HG03060 (cell line): Measurements from ENCODE around the gene CD247.

Experiments used
- ATAC-seq: cut with Tn5 transposase; IDR thresholded peaks from one replicate; pipeline ENCODE4 v1.9.1; 2021; ENCODE audit warnings: low read depth, moderate number of reproducible peaks; ENCODE audit not compliant: unreplicated experiment

The CD247 gene

GRCh38 chr1:167542109-167543032 lies 24.0 kb upstream of the CD247 start:
- no peak for ATAC-seq

GRCh38 chr1:167541610-167542009 lies 23.3 kb upstream of the CD247 start:
- no peak for ATAC-seq

- ATAC-seq = no peak
Observed at GRCh38 chr1:167541003-167541402, 22.7 kb upstream of the CD247 start.

GRCh38 chr1:167538657-167539056 lies 20.3 kb upstream of the CD247 start:
- ATAC-seq = no peak

GRCh38 chr1:167533851-167534300 lies 15.5 kb upstream of the CD247 start:
- no peak for ATAC-seq

GRCh38 chr1:167532964-167533824 lies 14.9 kb upstream of the CD247 start:
- no peak for ATAC-seq

- no peak for ATAC-seq
Observed at GRCh38 chr1:167532375-167532774, 14.0 kb upstream of the CD247 start.

- ATAC-seq = no peak
Observed at GRCh38 chr1:167529829-167530474, 11.6 kb upstream of the CD247 start.

GRCh38 chr1:167528057-167528728 lies 9.9 kb upstream of the CD247 start:
- ATAC-seq = no peak

- no peak for ATAC-seq
Observed at GRCh38 chr1:167526667-167527383, 8.5 kb upstream of the CD247 start.

- no peak for ATAC-seq
Observed at GRCh38 chr1:167524651-167525050, 6.3 kb upstream of the CD247 start.

- ATAC-seq = no peak
Observed at GRCh38 chr1:167522246-167522645, 3.9 kb upstream of the CD247 start.

- ATAC-seq = no peak
Observed at GRCh38 chr1:167520711-167521206, 2.4 kb upstream of the CD247 start.

GRCh38 chr1:167517535-167518330 lies 596 bp downstream of the CD247 start:
- ATAC-seq = no peak

- no peak for ATAC-seq
Observed at GRCh38 chr1:167516404-167517388, 1.6 kb downstream of the CD247 start.

- no peak for ATAC-seq
Observed at GRCh38 chr1:167515893-167516321, 2.4 kb downstream of the CD247 start.

GRCh38 chr1:167515461-167515860 lies 2.9 kb downstream of the CD247 start:
- ATAC-seq = no peak
